ENCODE results near the gene TLE5.
"Not testable (repeated sequence)": the region's sequence is repeated elsewhere in the genome, so short reads cannot be mapped to it uniquely, and the experiment has no call there.

Gene TLE5

DNA sequence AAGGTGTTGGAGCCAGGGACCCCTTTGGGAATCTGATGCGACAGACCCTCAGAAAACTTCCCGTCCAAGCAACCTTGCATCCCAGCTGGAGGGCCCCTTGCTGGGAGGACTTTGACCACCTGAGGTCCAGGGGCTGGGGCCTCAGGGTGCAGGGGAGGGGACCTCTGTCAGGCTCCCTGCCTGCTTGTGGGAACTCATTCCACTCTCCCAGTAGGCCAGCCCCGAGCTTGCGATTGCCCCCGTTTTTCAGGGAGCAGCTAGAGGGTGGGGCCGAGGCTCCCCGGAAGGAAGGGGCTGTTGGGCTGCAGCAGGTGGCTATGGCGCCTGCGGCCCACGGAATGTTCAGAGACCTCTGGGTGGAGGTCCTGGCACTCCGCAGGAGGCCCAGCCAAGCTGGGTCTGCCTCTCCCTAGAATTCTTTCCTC, 34.6 kb upstream of the TLE5 start:
- DNase-seq = no peak

DNA sequence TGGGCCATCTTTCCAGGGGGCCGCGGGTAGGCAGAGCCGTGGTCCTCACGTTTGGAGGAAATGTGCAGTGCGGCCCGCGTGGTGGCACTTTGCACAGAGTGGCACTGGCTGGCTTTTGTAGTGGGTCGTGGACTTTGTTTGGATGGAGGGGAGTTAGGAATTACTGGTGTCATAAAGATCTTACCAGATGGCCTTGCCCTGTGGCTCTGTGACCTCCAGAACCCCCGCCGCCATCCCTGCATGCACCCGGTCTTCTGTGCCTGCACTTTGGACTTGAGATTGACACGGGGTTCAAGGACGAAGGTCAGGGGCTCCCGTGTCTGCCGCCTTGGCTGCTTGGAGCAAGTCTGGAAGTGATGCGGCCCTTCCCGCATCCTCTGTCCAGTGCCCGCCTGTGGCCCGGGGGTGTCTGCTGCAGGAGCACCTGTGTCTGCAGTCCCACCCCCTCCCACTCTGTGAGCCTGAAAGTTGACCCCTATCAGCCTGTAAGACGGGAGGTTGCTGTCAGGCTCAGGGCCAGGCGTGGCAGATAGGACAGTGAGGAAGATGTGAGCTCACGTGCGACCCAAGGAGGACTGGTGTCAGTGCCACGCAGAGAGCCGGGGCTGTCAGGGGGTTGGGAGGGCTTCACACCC, 34.1 kb upstream of the TLE5 start:
- DNase-seq = no peak

DNA sequence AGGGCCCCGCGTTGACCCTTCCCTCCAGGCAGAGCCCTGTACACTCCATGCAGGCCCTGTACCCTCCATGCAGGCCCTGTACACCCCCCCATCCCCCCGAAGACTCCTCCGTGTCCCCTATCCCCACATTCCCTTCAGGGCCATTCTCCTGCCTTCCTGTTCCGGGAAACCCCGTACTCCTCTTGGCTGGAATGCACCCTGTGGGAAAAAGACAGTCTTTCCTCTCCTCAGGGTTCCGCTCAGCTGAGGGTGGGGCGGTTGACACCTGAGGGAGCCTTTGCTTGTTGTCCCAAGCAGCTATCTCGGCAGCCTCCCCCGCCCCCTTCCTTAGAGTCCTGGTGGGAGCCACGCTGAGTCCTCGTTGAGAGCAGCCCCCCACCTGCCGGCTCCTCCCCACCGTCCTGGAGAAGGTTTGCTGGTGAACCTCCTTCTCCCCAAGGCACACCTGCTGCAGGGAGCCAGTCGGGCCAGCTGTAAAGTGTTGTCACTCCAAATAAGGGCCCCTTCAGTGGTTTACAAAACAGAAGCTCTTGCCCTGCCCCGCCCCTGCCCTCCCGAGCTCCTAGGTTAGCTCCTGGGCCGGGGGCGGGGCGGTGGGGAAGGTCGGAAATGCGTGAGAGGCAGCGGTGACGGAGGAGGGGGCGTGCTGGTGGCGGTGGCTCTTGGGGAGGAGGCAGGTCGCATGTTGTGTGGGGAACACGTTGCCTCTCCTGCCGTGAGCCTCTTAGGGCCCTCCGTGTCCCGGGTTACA, 33.3 kb upstream of the TLE5 start:
- DNase-seq = peak in 3 of 56 donors; percentile 6 to 18 (median 6)

DNA sequence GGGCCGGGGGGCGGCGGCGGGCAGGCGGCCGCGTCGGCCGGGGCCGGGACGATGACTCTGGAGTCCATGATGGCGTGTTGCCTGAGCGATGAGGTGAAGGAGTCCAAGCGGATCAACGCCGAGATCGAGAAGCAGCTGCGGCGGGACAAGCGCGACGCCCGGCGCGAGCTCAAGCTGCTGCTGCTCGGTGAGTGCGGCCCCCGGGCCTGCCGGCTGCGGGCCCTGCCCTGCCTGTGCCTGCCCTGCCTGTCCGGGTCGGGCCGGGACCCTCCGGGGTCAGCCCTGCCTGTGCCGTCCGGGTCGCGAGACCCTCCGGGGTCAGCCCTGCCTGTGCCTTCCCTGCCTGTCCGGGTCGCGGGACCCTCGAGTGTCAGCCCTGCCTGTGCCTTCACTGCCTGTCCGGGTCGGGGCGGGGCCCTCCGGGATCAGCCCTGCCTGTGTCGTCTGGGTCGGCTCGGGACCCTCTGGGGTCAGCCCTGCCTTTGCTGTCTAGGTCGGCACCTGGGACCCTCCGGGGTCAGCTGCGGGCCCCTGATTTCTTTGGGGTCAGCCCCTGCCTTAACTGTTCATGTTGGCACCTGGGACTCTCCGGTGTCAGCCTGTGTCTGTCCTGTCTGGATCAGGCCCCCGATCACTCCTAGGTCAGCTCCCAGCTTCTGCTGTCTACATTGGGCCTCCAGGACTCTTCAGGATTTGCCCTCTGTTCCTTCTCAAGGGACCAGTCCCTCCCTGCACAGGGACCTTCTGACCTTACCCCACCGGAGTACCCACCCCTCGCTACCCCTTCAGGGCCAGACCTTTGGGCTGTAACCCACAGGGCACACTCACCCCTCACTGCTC, 32.5 kb upstream of the TLE5 start:
- peak in 1 of 56 donors; percentile 23 for DNase-seq

DNA sequence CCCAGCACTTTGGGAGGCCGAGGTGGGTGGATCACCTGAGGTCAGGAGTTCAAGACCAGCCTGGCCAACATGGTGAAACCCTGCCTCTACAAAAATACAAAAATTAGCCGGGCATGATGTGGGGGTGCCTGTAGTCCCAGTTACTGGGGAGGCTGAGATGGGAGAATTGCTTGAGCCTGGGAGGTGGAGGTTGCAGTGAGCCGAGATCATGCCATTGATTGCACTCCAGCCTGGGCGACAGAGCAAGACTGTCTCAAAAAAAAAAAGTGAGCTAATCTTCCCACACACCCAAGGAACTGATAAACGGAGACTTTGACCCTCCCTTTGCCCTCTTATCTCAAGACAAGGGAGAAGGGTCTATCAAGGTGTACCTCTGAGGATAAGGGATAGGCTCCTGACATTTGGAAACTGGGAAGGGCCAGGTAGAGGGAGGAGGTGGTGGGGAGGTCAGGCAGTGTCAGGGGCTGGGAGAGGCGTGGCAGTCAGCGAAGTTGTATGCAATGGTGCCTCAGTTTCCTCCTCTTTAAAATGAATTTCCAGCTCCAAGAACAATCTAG, 27.1 kb upstream of the TLE5 start:
- DNase-seq = not testable (repeated sequence)

DNA sequence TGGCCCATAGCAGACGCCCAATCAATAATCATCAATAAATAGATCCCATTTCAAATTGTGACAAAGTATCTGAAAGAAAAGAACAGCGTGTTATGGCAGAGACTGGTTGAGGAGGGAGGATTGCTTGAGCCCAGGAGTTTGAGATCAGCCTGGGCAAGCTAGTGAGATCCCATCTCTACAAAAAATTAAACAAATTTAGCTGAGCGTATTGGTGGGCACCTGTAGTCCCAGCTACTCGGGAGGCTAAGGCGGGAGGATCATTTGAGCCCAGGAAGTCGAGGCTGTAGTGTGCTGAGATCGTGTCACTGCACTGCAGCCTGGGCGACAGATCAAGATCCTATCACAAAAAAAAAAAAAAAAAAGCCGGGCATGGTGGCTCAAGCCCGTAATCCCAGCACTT, 25.5 kb upstream of the TLE5 start:
- DNase-seq = no peak

DNA sequence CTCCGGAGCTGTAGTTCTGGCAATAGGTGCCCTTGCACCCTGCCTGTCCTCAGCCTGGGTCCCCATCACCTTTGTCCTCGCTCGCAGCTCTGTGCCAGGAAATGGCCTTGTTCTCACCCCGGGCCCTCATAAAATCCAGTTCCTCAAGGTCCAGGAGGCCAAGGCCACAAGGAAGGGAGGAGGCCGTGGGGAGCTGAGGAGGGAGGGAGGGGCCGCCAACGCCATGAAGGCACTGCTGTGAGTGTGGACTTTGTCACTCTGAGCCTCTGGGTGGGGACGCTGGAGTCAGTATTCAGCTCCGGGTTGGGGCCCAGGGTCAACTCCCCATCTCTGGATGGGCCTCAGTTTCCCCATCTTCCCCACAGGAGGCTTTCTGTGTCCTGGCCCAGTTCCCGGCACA, 22.6 kb upstream of the TLE5 start:
- no peak for DNase-seq

DNA sequence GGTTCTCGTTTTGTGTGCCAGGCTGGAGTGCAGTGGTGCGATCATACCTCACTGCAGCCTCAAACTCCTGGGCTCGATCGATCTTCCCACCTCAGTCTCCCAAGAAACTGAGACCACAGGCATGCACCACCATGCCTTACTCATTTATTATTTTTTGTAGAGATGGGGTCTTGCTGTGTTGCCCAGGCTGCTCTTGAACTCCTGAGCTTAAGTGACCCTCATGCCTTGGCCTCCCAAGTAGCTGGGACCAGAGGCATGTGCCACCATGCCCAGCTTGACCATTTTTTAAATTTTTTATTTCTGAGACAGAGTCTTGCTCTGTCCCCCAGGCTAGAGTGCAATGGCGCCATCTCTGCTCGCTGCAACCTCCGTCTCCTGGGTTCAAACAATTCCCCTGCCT, 21.7 kb upstream of the TLE5 start:
- no peak for DNase-seq

DNA sequence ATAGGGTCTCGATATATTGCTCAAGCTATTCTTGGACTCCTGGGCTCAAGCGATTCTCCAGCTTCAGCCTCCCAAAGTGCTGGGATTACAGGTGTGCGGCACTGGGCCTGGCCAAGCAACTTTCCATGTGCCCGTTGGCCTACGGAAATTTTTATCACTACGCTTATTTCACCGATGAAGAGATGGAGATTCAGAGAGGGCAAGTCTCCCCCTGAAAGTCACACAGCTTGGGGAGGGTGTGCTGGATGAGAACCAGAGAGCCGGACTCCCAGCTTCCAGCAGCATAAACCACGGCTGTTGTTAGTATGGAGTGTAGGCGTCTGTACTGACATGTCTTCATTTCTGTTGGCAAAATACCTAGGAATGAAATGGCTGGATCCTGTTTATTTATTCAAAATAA, 20.0 kb upstream of the TLE5 start:
- DNase-seq = no peak

DNA sequence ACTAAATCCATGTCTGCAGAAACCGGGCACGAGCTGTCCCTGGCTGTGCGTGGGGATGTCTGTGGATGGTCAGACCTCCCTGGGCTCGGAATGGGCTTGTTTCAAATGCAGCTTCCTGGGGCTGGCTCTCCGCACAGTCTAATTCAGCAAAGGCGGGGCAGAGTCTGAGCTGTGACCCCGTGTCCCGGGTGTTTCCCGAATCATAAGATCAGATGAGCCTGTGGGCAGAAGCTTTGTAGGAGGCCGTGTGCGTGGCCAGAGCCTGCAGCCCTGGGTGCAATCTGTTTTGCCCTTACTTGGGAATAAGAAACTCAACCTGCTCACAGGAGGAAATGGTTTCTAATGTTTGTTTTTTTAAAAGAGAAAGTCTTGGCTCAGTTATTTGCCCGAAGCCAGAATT, 18.0 kb upstream of the TLE5 start:
- no peak for DNase-seq

DNA sequence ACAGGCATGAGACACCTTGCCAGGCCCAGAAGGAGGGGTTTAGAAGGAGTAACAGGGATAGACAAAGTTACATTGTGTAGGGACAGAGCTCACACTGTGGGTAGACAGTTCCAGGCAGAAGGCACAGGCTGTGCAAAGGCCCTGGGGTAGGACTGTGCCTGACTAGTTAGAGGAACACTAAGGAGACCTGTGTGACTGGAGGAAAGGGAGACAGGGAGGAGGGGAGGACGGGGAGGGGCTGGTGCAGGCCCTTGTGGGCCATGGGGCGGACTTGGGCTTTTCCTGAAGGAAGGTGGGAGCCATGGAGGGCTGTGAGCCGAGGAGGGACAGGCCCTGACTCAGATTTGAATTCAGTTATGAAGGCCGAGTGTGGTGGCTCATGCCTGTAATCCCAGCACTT, 17.3 kb upstream of the TLE5 start:
- DNase-seq = no peak

DNA sequence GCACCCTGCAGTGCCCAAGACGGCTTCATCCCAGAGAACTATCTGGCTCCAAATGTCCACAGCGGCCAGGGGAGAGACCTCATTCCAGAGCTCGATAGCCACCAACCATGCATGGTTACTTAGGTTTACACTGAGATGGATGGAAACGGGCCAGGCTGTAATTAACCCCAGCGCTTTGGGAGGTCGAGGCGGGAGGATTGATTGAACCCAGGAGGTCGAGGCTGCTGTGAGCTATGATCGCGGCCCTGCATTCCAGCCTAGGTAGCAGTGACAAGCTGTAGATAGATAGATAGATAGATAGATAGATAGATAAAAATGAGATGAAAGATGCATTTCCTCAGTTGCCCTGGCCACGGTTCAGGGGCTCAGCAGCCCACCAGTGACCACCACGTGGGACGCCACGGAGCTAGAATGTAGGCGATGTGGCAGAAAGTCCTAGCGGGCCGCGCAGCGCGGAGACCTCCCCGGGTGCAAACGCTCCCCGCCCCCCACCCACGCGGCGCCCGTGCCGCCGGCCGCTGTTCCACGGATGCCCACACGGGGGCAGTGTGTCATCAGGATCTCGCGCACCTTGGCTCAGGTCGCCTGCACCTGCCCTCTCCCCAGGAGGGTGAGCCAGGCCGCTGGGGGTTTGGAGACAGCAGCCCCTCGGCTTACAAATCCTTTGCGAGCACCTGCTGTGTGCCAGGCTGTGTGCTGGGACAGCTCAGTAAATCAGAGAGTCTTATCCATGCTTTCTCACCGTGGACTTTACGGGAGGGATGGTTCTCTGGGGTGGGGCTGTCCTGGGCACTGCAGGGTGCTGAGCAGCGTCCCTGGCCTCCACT, 13.5 kb upstream of the TLE5 start:
- peak in 32 of 56 donors; percentile 7 to 67 (median 24) for DNase-seq

DNA sequence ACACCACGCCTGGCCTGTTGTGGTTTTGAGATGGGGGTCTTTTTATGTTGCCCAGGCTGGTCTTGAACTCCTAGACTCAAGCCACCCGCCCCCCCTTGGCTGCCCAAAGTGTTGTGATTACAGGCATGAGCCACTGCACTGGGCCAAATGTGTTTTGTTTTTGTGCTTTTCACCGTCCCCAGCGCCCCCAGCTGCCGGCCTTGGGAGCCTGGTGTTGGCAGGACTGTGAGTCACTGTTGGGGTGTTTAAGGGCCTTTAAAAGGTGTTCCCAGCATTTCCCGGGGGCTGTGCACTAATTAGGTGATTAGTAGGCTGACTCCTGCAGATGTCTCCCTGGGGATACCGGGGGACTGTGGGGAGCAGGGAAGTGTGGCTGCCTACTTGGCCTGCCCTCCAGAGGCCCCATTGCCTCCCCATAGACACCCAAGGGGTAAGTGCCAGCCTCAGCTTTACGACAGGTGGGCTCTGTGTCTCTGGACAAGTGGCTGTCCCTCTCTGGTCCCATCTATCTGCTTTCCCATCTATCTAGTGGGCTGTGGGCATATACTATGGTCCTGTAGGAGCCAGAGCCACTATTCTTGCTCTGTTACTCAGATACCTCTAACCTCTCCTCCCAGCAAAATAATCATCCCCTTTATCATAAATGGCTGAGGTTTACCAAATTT, 11.8 kb upstream of the TLE5 start:
- no peak for DNase-seq

DNA sequence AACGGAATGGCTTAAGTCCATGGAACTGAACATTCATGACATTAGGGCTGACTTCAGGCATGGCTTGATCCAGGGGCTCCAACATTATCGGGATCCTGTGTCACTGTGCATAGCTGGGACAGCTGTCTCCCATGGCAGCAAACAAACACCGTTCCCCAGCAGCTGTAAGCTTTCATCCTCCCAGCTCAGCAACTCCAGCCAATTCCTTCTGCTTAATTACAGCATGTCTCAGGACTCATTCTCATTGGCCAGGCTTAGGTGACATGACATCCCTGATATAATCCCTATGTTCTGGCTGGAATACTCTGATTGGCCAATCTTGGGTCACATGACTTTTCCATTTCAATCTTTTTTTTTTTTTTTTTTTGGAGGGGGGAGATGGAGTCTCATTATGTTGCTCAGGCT, 10.9 kb upstream of the TLE5 start:
- no peak for DNase-seq

DNA sequence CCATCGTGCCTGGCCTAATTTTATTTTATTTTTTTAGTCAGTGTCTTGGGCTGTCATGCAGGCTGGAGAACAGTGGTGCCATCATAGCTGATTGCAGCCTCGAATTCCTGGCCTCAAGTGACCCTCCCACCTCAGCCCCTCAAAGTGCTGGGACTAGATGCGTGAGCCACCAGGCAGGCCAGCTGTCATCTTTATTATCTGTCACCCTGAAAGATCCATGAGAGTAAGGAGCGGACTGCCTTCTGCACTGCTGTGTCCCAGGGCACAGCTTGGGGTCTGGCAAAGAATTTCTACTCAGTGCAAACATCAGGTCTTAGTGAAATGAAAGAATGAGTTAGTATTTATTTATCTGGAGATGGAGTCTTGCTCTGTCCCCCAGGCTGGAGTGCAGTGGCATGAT, 9.5 kb upstream of the TLE5 start:
- DNase-seq = no peak

DNA sequence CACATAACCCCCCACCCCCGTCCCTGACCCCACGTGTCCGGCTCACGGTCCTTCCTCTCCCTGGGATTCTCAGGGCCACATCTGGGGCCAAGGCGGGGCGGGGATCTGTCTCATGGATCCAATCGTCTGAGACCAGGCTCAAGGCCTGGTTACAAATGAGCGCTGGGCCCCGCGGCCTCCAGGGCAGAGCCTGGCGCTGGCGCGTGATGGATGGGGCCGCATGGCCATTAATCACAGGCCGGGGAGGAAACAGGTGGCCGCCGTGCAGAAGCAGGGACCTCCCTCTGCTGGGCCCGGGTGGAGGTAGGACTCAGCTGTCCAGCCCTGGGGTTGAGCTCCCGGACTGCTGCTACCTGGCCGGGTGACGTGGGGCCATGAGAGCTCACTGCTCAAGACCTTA, 5.8 kb upstream of the TLE5 start:
- DNase-seq = no peak

DNA sequence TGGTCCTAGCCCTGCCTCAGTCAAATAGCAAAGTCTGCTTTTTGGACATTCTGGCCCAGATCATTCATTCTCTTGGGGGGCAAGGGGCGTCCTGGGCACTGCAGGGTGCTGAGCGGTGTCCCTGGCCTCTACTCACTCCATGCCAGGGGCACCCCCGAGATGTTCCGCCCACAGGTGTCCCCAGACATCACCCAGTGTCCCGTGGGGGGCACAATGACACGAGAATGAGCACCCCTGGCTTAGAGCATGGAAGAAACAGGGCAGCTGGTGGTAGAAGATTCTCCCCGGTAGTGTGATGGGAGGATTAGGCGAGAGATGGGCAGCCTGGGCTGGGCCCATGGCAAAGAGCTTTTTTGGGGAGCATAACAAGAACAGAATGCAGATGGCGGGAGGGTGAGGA, 5.3 kb upstream of the TLE5 start:
- no peak for DNase-seq

DNA sequence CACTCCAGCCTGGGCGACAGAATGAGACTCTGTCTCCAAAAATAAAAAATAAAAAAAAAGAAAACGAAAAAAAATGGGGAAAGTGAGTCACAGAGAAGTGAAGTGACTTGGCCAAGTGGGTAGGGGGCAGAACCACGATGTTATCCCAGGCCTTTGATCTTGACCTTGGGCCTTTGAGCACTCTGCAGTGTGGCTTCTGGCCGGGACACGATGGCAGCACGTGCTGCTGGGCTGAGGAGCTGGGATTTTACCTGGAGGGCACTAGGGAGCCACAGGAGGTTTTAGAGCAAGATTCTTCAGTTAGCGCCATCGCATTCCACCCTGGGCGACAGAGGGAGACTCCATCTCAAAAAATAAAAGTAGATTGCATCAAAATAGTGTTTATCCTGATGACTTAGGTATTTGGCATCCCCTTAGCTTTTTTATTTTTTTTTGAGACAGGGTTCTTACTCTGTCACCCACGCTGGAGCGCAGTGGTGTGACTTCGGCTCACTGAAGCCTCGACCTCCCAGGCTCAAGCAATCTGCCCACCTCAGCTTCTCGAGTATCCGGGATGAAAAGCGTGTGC, 4.3 kb upstream of the TLE5 start:
- no peak for DNase-seq

DNA sequence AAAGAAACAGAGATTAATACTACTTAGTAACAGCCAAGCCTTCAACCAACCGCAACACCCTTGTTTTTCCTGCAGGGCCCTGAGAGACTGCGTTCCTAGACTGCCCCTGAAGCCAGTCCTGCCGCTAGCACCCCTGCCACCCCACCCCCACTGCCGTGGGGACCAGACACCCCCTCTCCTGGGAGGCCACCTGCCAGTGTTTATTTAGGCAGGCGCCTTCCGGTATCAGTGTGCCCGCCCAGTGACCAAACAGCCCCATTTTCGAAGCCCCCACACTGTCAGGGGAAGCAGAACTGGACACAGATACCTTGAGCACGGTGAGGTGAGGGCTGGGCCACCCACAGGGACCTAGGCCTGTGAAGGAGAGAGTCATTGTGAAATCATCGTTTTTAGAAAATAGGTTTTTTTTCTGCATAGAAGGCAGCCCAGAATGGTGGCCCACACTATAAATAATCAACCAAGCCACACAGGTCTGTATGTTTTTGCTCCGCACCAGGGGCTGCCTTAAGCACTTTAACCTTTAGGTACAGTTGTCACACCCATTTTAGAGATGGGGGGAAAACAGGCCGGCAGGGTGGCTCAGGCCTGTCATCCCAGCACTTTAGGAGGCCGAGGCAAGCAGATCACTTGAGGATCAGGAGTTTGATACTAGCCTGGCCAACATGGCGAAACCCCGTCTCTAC, 3.5 kb upstream of the TLE5 start:
- no peak for DNase-seq

DNA sequence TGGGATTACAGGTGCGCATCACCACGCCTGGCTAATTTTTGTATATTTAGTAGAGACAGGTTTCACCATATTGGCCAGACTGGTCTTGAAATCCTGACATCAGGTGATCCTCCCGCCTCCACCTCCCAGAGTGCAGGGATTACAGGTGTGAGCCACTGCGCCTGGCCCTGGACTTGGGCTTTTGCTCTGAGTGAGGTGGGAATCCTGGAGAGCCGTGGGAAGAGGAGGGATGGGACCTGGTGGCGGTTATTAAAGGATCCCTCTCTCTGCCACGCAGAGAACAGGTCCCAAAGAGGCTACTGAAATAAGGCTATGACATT, 1.7 kb upstream of the TLE5 start:
- no peak for DNase-seq

All from nucleus accumbens (tissue), 56 donors.